IPS-NIHi7 (cell line): ENCODE results near the gene XPNPEP3.
A peak's percentile ranks its signal among the peaks of the same experiment; 100 is the strongest.
"Not testable (repeated sequence)": the region's sequence is repeated elsewhere in the genome, so short reads cannot be mapped to it uniquely, and the experiment has no call there.

Experiments
- DNase-seq: peaks from one replicate; pipeline ENCODE4 v3.0.0; 2012; ENCODE audit warnings: mixed read lengths; ENCODE audit errors: extremely low spot score

The XPNPEP3 gene

DNA sequence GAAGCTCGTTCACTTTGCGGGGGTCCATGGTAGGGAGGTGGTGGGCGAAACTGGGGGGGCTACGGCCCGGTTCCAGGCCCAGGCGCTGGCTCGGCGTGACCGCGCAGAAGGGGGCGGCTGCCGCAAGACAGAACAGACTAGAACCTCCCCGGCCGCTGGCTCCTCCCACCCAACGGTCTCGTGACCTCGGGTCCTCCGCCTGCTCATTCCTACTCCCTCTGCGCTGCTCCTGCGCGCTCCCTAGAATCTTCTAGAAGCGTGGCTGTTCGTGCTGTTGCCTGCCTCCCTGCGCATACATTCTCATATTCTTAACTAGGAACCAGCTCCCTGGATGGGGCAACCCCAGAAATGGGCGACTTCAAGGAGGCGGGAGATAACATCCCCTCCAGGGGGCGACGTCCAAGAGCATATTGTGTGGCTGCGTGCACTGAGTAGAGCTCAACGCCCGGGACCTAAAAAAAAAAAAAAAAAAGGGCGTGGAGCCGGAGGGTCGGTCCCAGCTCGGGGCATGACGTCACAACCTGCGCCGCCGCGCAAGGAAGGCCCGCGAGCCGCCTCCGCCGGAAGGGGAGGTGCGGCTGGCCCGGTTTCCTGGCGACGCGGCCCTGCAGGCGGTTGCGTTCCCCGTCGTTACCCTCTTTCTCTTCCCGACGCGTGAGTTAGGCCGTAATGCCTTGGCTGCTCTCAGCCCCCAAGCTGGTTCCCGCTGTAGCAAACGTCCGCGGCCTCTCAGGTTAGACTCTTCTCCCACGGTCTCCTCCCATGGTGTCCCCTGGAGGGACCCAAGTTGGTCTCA is at the start of gene XPNPEP3, which contains the start of gene ST13:
XPNPEP3 (plus strand) TSS at position 636 of the 796 bp plus-strand sequence; CDS start at position 670, 34 bp downstream.
ST13 (minus strand) TSS at position 127 of the 796 bp plus-strand sequence; CDS start at position 28, 99 bp downstream.
- DNase-seq, result peak; percentile 96

DNA sequence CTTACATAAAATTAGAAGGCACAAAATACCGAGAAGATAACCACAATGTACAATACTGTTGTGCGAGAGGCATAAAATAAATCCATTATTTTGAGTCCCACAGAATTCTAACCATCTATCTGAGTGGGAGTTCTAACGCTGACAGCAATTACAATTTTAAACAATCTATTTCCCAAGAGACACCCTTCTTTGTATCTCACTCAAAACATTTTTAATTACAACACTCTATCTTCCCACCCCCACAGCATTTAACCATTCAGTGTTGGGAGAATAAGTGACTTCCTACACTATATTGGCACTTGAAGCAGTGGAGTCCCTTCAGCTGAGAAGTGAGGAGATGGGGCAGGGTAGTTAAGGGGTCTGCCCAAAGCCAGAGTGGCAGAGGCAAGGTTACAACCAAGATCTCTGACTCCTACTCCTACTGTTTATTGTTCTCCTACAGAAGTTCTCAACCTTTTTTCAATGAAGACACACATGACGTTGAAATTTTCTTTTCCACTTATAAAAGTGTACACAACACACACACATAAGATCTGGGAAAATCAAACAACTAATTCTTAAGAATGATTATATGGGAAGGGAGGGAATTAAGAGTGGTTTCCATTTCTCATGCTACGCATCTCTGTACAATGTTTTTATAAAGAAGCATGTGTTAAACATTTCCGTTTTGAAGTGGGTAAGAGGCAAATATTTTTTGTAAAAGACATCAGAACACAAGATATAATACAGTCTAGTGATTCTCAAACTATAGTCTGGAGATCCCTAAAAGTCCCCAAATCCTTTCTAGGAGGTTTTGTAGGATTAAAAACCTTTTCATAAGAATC is 48.7 kb upstream of the XPNPEP3 start:
- no peak for DNase-seq

DNA sequence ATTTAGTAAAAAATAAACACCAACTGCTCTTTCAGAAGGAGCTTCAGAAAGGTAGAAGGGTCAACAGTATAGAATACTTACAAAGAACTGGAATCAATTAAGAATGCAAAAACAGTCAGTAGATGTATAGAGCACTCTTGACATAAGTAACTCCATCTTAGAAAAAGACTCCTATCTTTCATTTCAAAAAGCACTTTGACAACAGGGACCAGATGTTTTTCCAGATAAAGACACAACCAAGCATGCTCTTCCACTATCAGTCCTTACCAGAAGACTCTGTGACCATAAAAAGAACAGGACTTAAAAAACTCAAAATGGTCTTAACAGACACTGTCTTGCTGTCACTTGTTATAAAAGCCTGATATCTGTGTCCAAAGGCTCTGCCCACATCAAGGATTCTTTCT is 43.0 kb upstream of the XPNPEP3 start:
- DNase-seq, result no peak

DNA sequence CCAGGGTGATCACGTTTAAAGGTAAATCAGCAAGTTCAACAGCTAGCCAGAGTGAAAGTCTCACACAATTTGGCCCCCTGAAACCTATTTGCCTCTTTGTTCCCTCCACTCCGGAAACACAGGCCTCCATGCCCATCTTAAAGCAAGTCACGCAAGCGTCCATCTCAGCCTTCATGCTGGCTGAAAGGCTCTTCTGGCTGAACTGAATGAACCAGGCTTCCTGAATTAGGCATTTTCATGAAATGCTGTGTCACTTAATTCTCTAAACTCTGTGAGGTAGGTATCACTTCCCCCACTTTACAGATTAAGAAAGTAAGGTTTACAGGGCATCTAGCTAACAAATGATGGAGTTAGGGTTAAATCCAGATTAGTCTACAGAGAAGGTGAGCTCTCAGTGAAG is 39.2 kb upstream of the XPNPEP3 start:
- DNase-seq, result no peak

DNA sequence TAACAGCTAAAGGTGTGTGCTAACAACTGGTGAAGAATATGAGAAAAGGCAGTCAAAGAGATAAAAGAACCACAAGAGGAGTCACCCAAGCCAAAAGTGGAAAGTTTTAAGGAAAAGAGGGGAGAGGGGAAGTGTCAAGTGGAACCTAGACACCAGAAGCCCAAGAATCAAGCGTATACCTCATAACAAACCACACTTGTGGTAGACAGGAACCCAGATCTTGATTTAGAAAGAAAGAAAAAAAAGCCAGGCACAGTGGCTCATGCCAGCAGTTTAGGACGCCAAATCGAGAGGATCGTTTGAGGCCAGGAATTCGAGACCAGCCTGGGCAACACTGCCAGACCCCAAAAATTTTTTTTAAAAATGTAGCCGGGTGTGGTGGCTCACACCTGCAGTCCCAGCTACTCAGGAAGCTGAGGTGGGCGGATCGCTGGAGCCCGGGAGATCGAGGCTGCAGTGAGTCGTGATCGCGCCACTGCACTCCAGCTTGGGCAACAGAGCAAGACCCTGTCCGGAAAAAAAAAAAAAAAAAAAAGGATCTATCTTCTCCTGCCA is 38.7 kb upstream of the XPNPEP3 start:
- DNase-seq, result no peak

DNA sequence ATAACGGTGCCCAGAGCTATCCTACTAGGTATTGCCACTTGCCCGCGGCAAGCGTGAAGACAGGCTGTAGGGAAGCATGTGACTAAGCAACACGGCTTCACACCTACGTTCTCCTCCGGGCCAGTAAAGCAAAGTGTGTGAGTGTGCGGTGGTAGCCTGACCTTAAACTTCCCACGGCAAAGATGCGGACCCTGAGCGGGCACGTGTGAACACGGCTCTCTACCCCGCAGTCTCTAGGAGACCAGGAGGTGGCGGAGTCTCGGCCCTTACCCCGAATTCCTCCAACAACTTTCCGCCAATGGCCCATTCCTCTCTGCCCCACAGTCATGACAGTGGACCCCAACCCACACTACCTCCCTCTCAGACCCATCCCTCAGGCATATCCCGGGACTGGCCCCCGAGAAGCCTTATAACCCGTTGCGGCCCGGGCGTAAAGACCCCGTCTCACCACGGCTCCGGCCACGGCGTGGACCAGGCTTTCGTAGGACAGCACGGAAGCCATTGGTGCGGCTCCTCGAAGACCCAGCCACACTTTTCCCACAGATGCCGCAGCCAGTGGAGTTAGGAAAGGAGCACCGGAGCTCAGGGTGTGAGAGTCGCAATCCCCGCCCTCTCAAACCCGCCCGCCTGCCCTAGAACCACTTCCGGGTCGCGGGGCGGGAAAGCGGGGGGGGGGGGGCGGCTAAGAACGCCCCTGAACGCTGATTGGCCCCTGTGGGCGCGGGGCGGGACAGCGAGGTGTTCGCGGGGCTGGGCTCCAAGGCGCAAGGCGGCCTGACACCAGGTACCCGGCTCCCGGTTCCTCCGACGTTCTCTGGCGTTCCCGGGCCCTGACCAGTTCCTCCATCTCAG is 38.0 kb upstream of the XPNPEP3 start, which contains the start of gene SLC25A17:
SLC25A17 (minus strand) TSS at position 600 of the 852 bp plus-strand sequence; CDS start at position 502, 98 bp downstream.
- peak; percentile 99 for DNase-seq

DNA sequence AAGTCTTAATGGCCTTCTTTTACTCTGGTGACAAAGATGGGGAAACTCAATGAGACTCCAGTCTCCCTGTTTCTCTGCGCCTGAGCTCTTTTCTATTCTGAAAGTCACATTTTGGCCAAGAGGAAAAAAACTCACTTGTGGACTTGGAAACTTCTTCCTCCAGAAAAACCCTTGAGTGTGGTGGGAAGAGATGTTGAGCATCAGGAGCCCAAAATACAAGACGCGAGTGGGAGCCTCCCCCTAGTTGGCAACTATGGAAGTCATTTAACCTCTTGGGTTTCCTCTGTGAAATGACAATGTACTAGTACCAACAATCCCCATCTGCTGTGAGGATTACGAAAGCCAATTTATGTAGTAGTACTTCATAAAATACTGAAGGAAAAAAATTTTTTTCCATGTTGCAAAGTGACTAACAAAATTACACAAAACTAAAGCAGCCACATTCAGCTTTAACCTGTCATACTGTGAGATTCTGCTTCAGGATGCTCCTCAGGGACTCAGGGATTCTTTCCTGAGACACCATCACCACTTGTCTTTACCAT is 37.3 kb upstream of the XPNPEP3 start:
- DNase-seq, result no peak

DNA sequence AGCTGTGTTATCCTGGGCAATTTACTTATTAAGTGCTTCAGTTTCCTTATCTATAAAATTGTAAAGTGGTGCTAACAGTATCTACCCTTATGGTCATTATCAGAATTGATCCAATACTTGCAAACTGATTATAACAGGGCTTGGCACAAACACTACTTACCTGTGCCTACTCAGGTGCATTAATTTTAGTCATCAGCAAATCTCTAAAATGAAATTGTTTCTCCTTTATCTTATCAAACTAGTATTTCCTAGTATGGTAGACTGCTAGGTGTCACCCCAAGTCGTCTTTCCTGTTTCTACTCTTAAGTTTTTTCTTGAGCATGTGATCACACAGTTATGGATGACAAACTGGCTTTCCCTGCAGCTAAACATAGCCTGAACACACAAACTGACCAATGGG is 33.5 kb upstream of the XPNPEP3 start:
- no peak for DNase-seq

DNA sequence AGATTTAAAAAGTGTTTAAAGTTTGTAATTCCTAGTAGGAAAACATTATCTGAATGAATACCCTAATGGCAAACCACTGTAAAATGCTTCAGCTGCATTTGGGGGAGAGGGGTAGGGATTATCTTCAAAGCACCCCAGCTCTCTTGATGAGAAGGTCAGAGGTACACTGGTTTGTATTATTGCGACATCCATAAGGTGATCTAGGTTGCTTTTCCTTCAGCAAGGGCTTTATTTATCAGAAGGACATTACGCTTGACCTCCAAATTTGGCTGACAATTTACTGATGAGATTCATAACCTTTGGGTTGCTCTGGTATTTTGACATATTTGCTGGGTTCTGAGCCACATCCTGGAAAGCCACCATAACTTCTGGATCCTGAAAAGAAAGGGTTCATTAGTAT is 30.7 kb upstream of the XPNPEP3 start:
- not testable (repeated sequence) for DNase-seq

DNA sequence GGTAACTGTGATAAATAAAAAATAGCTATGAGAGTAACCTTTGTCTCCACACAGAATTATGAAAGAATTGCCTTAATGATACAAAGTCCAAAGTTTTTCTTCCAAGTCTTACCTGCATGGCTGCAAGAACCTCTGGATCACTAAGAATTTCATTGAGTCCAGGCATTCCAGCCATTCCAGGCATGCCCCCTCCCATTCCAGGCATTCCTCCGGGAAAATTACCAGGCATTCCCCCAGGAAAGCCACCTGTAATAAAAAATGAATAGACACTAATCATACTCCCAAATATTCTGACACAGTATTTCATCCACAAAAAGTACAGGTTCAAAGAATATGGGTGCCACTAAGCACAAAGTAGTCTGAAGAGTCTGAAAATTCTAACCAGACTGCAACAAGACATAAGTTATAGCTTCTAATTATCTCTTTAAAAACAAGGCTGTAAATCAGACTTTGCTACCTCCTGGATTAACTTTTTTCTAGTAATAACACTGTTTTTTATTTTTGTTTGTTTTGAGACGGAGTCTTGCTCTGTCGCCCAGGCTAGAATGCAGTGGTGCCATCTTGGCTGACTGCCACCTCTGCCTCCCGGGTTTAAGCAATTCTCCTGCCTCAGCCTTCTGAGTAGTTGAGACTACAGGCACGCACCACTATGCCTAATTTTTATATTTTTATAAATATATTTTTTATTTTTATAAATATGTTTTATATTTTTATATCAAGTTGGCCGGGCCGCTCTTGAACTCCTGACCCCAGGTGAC is 29.8 kb upstream of the XPNPEP3 start:
- no peak for DNase-seq

DNA sequence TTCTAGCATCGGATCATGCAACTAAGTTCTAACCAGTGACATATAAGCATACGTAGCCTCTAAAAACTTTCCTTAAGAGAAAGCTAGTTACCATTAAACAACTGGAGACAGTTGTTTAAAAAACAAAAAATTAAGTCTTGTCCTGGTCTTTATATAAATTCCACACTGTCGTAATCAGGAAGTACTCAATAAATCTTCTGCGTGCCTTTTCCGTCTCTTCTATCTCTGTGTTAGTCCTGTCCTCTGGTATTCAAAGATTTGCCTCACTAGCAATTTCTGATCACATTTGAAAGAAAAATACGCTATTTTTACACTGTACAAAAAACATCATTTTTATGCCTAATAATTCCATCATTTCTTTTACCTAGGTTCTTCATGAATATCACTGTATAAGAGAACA is 27.8 kb upstream of the XPNPEP3 start:
- no peak for DNase-seq

DNA sequence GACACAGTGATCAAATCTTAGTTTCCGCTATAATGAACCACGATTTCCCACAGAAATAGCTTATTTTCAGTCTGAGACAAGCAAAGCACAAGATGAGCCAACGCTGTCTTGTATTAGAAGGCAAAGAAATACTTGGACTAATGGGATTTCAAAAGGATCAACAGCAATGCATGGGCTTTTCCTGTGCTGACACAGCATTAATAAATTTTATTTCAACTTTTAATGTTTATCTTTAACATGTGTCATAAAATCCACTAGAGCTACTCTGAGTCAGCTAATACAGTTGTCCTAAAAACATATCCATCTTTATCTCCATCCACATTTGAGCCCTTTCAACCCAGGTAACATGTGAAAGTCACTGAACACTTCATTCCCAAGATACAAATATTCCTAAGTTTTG is 22.3 kb upstream of the XPNPEP3 start:
- no peak for DNase-seq

DNA sequence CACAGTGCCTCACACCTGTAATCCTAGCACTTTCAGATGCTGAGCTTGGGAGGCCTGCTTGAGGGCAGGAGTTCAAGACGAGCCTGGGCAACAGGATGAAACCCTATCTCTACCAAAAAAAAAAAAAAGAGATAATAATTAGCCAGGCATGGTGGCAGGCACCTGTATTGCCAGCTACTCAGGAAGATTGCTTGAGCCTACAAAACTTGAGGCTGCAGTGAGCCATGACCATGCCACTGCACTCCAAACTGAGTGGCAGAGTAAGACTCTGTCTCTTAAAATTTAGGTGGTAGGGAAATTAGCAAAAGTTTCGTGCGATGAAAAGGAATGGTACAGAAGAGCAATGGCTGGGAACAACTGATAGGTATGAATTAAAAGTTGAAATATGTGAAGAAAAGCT is 18.5 kb upstream of the XPNPEP3 start:
- no peak for DNase-seq

DNA sequence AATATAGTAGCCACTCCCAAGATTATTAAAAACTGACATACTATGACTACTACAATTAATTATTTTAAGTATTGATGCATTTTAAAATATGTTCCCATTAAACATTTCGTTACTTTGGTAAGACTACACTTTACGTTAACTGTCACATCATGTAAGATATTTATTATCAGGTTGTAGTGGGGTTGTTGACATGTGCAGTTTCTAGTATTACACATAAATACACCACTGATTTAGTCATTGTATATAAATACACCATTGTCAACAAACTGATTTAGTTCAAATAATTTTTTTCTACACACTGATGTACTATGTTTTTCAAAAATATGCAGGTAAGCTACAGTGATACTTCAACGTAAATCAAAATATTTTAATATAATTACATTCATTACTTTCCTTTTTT is 12.0 kb upstream of the XPNPEP3 start:
- no peak for DNase-seq

DNA sequence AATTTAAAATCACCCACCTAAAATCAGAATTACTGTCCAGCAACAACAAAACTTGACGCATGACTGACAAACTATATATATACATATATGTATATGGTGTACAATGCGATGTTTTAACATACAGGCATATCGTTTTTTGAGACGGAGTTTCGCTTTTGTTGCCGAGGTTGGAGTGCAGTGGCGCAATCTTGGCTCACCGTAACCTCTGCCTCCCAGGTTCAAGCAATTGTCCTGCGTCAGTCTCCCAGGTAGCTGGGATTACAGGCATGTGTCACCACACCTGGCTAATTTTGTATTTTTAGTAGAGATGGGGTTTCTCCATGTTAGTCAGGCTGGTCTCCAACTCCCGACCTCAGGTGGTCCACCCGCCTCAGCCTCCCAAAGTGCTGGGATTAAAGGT is 11.1 kb upstream of the XPNPEP3 start:
- DNase-seq, result not testable (repeated sequence)

DNA sequence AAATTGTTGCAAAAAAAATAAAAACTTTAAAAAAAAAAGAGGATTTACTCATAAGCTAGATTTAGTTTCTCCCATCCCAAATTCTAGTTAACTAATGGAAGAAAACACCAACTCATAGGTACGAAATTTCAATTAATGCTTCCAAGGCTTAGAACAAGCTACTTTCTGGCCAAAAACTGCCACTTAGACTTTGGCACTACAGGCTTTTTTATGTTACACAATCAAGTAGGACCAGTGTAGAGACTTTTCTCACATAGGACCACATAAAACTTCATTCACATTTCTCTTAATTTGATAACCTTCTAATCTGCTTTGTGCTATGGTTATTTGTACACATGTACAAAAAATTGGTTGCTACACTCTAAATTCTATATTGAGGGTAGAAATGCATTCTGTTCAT is 3.6 kb upstream of the XPNPEP3 start:
- DNase-seq, result no peak

DNA sequence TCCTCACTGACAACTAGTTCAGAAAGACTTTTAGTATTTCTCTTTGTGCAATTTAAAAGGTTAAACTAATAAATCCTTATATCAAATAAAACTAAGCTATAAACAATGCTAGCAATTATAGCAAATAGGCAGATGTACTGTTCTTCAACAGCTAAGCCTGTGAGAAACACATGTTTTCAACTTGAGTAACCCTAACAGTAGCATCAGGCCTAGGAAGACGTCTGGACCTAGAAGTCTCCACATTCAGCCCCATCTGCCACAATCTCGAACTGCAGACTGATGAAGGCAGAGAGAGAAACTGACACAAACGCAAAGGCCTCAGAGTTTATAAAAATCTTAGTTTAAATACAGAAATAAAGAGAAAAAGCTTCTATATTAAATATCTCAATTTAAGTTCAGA is 3.0 kb upstream of the XPNPEP3 start:
- DNase-seq, result no peak

DNA sequence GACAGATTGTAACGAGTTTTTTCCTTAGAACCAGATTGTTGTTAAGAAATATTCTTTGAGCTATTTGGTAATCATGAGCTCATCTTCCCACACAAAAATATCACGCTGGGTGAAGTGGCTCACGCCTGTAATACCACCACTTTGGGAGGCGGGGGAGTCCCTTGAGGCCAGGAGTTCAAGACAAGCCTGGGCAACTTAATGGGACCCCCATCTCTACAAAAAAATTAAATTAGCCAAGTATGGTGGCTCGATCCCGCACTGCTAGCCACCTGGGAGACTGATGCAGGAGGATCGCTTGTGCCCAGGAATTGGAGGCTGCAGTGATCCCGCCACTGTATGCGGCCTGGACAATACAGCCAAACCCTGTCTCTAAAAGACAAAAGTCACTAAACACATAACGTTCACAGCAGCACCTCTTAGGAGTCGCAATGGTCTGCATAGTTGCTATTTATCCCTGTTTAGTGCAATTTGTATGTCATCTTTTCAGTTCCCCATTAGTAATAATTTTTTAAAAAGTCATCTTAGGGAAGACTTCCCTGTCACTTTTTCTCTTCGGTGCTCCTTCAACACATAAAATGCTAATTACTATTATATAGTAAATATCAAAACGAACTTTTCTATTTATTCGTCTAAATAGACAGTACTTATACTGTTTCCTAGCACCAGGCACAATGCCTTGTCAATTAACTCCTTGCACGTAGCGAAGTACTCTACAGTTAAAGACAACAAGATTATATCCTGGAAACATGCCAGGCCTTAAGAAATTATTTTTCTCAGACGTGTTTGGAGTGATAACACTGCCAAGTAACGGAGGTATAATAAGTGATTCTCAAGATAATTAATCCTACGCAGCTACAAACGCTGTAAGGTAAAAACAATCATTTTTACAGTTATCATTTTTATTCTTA is 1.6 kb upstream of the XPNPEP3 start:
- no peak for DNase-seq

DNA sequence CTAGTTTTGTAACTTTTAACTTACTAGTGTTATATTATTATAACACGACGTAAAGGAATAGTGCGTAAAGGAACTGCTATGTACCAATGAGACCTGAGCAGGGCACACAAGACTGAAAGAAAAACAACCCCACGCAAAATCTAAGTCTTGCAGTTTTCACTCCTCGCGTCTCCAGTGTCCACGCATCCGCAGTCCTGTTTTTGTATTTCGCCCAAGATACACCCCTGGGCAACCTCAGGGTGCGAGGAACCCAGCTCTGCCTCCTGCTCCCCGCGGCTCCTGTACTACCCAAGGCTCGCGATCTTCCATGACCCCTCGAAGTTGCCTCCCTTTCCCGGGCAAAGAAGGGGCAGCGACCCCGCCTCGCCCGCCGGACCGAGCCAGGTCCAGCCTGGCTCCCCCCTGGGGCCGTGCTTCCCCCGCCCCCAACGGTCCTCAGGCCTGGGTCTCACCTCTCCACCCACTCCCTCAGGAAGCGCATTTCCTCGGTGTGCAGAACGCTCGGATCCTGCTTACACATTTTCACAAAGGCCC is 902 bp upstream of the XPNPEP3 start:
- DNase-seq, result peak; percentile 48
